GM23248 (cell line): ENCODE results near the gene BIRC5.

ENCODE experiments used
- EZH2 ChIP-seq: fragments of 200-600 bp; sonication (generic); IDR thresholded peaks from 2 replicates; pipeline ENCODE4 v1.6.1; 2018; ENCODE audit warnings: antibody characterized with exemption, mild to moderate bottlenecking; ENCODE audit not compliant: insufficient read depth, poor library complexity, severe bottlenecking
- EZH2phosphoT487 ChIP-seq: fragments of 200-600 bp; sonication (generic); IDR thresholded peaks from 2 replicates; pipeline ENCODE4 v1.6.1; 2018; ENCODE audit warnings: antibody characterized with exemption, moderate library complexity, mild to moderate bottlenecking, low read depth; ENCODE audit not compliant: insufficient read depth

GRCh38 chr17:78247304-78247703 is 33.3 kb downstream of the BIRC5 start:
- TF ChIP-seq EZH2phosphoT487, result no peak
- TF ChIP-seq EZH2, result no peak
